ENCODE results near the gene TMEM161B.

Gene TMEM161B

DNA sequence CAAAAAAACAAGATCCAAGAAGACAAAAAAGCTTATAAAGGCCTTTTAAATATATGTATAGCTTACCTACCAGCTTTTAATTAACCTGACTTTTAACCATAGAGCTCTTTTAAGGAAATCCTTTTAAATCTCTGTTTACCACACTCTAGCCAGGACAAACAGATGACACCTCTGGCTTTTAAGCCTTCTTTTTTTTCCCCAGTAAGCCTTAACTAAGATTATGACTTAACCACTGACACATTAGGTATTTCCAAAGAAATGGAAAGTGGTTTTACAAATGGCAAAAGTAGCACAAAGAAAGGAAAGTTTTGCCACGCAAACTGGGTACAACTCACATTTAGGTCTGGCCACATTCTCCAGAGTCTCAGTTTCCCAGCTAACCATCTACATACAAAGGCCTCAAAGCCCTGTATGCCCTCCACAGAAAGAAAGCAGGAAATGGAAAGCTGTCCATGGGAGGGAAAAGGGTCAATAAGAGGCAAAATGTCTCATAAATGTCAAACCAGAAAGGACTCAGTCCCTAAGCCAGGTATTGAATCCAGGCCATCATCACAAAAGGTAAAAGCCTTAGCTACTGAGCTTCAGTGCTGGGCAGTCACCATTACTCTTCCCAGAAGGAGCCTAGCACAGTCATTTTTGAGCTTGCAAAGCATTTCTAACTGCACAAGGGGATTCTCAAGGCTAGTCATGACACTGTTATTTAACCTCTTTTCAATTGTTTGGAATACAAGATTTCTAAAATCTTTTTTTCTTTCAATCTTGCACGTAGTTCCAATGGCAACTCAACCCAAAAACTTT lies 19.7 kb downstream of the TMEM161B start:
- H2AFZ ChIP-seq (ENCODE audit: low read length): no peak overlapping the region
- no peak overlapping the region for H3K4me2 ChIP-seq (ENCODE audit: low read depth, low read length, poor library complexity, severe bottlenecking)
- H3K9ac ChIP-seq (ENCODE audit: low read depth, low read length, poor library complexity, severe bottlenecking): no peak overlapping the region
- no peaks in the 10 kb centered on the region for H3K9me2 ChIP-seq (replicated peaks; ENCODE audit: low read depth, low read length)
- no peaks in the 10 kb centered on the region for H3K27me3 ChIP-seq (ENCODE audit: insufficient read depth, low read length, poor library complexity, severe bottlenecking)
- H3F3A ChIP-seq (ENCODE audit: low read depth): 0 out of 2 replicates have a peak, but pooled peaks cover 2% of the 10 kb centered on the region
- H3K9me3 ChIP-seq (ENCODE audit: insufficient read depth, low read depth, low read length): no peaks in the 10 kb centered on the region
- TF ChIP-seq, protein P1, sequence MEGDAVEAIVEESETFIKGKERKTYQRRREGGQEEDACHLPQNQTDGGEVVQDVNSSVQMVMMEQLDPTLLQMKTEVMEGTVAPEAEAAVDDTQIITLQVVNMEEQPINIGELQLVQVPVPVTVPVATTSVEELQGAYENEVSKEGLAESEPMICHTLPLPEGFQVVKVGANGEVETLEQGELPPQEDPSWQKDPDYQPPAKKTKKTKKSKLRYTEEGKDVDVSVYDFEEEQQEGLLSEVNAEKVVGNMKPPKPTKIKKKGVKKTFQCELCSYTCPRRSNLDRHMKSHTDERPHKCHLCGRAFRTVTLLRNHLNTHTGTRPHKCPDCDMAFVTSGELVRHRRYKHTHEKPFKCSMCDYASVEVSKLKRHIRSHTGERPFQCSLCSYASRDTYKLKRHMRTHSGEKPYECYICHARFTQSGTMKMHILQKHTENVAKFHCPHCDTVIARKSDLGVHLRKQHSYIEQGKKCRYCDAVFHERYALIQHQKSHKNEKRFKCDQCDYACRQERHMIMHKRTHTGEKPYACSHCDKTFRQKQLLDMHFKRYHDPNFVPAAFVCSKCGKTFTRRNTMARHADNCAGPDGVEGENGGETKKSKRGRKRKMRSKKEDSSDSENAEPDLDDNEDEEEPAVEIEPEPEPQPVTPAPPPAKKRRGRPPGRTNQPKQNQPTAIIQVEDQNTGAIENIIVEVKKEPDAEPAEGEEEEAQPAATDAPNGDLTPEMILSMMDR (conservative IDR thresholded peaks at IDR 0.05; ENCODE audit: low read length): no peak
- TF ChIP-seq EZH2phosphoT487 (IDR thresholded peaks at IDR 0.05; ENCODE audit: borderline replicate concordance): no peak
- peaks cover 93% of the 10 kb centered on the region for H3K79me2 ChIP-seq (ENCODE audit: insufficient read depth, low read length)
- H4K20me1 ChIP-seq (ENCODE audit: insufficient read depth, low read length, poor library complexity, severe bottlenecking): peaks cover 14% of the 10 kb centered on the region
- H3K4me3 ChIP-seq (ENCODE audit: low read length, poor library complexity, severe bottlenecking): no peak overlapping the region
- H3K4me1 ChIP-seq (ENCODE audit: insufficient read depth, low read length, poor library complexity, severe bottlenecking): peaks cover 34% of the 10 kb centered on the region
- H3K36me3 ChIP-seq (ENCODE audit: insufficient read depth, low read length): no peaks in the 10 kb centered on the region

DNA sequence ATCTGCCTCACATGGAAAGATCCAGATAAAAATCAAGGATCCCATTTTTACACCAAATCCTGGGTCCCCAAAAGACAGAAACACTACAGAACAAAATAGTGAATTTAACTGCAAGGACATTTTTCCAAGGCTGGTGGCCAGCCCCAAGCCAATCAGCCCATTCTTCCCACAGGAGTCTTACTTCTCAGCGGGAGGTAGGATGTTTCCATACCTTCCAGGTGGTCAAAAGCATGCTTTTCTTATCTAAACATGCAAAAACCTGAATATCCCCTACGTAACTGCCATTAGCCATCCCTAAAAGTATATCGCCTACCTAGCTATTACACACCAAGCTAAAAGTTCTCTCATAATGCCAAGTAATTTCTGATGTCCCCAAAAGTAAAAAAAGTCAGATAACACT lies 20.6 kb downstream of the TMEM161B start:
- Histone ChIP-seq H3K4me2 (ENCODE audit: low read depth, low read length, poor library complexity, severe bottlenecking) (no peak overlapping the region), H3K4me1 (ENCODE audit: insufficient read depth, low read length, poor library complexity, severe bottlenecking) (peaks cover 42% of the 10 kb centered on the region), H2AFZ (ENCODE audit: low read length) (no peak overlapping the region), H3K4me3 (ENCODE audit: low read length, poor library complexity, severe bottlenecking) (no peak overlapping the region), H3K79me2 (ENCODE audit: insufficient read depth, low read length) (peaks cover 91% of the 10 kb centered on the region), H3K27me3 (ENCODE audit: insufficient read depth, low read length, poor library complexity, severe bottlenecking) (no peaks in the 10 kb centered on the region), H3F3A (ENCODE audit: low read depth) (0 out of 2 replicates have a peak, but pooled peaks cover 4% of the 10 kb centered on the region), H3K9me2 (replicated peaks; ENCODE audit: low read depth, low read length) (no peaks in the 10 kb centered on the region), H3K9ac (ENCODE audit: low read depth, low read length, poor library complexity, severe bottlenecking) (no peak overlapping the region), H3K9me3 (ENCODE audit: insufficient read depth, low read depth, low read length) (no peaks in the 10 kb centered on the region), H3K36me3 (ENCODE audit: insufficient read depth, low read length) (no peaks in the 10 kb centered on the region), H4K20me1 (ENCODE audit: insufficient read depth, low read length, poor library complexity, severe bottlenecking) (peaks cover 14% of the 10 kb centered on the region)
- TF ChIP-seq, protein P1 (conservative IDR thresholded peaks at IDR 0.05; ENCODE audit: low read length): no peak
- TF ChIP-seq EZH2phosphoT487 (IDR thresholded peaks at IDR 0.05; ENCODE audit: borderline replicate concordance): no peak

DNA sequence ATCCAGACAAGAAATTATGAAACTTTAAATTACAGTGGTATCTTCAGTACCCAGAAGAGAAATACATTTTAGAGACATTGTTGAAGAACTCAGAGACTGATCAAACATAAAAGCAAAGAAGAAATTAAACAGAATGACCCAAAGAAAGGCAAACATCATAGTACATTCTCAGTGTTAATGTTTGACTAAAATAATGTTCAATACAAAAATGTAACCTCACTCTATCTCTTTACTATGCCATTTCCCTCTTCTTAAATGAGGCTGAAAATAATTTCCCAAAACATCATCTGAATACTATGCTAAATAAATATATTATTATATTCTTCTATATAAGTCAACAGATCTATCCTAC lies 22.8 kb downstream of the TMEM161B start:
- TF ChIP-seq, protein P1 (conservative IDR thresholded peaks at IDR 0.05; ENCODE audit: low read length): no peak
- TF ChIP-seq EZH2phosphoT487 (IDR thresholded peaks at IDR 0.05; ENCODE audit: borderline replicate concordance): no peak
- Histone ChIP-seq H3K9me3 (ENCODE audit: insufficient read depth, low read depth, low read length) (no peaks in the 10 kb centered on the region), H3K4me2 (ENCODE audit: low read depth, low read length, poor library complexity, severe bottlenecking) (no peak overlapping the region), H3K9ac (ENCODE audit: low read depth, low read length, poor library complexity, severe bottlenecking) (no peak overlapping the region), H2AFZ (ENCODE audit: low read length) (no peak overlapping the region), H4K20me1 (ENCODE audit: insufficient read depth, low read length, poor library complexity, severe bottlenecking) (peaks cover 7% of the 10 kb centered on the region), H3K9me2 (replicated peaks; ENCODE audit: low read depth, low read length) (no peaks in the 10 kb centered on the region), H3K4me1 (ENCODE audit: insufficient read depth, low read length, poor library complexity, severe bottlenecking) (peaks cover 36% of the 10 kb centered on the region), H3K4me3 (ENCODE audit: low read length, poor library complexity, severe bottlenecking) (no peak overlapping the region), H3K79me2 (ENCODE audit: insufficient read depth, low read length) (peaks cover 89% of the 10 kb centered on the region), H3F3A (ENCODE audit: low read depth) (0 out of 2 replicates have a peak, but pooled peaks cover 4% of the 10 kb centered on the region), H3K27me3 (ENCODE audit: insufficient read depth, low read length, poor library complexity, severe bottlenecking) (no peaks in the 10 kb centered on the region), H3K36me3 (ENCODE audit: insufficient read depth, low read length) (no peaks in the 10 kb centered on the region)
